HepG2 (cell line): ENCODE data around the gene SF3A2. TPM values are rescaled to one million over a fixed set of nuclear protein-coding genes. Genes with fewer than 3 reads are reported as not detected.

Experiments
- ATAC-seq: fragments of 200-7000 bp; cut with Tn5 transposase; 3 replicates; pipeline ENCODE4 v1.9.1; 2020; ENCODE audit warnings: mild to moderate bottlenecking, moderate library complexity
- BruUV-seq: library from RNA; stranded (reverse); fragments of 400-500 nt; replicated peaks from 2 replicates; lab custom pipeline; 2021; lab: Mats Ljungman, UMichigan
- CTCF ChIA-PET: fragments of 300-600 bp; formaldehyde crosslinking; extraction: SDS; loops from one replicate; lab custom pipeline; 2021; ENCODE audit warnings: low total read pairs, inconsistent platforms, low intra/inter-chr PET ratio; lab: Yijun Ruan, JAX
- POLR2A ChIA-PET: fragments of 350-600 bp; sonication (Branson Sonifier 250); formaldehyde crosslinking; loops from one replicate; lab custom pipeline; 2020; ENCODE audit warnings: antibody characterized with exemption, inconsistent platforms; lab: Yijun Ruan, JAX
- DNase-seq: peaks from one replicate; pipeline ENCODE4 v3.0.0-alpha.2; 2015; ENCODE audit warnings: low spot score
- FAIRE-seq: peaks from 3 replicates; lab custom pipeline; 2011; peaks lifted over from hg19 to GRCh38; lab: Jason Lieb, UNC
- H2AFZ ChIP-seq: one replicate; pipeline ENCODE4 v1.6.1; 2011; ENCODE audit warnings: low read length, inconsistent platforms
- H3K27ac ChIP-seq: fragments of 300-600 bp; 3 replicates; pipeline ENCODE4 v1.8.0; 2011; ENCODE audit warnings: mixed run types, mild to moderate bottlenecking, mixed read lengths, low read length, inconsistent platforms; ENCODE audit not compliant: insufficient read depth; ENCODE audit errors: extremely low read length
- H3K27me3 ChIP-seq, 2 experiments: fragments of 200-600 bp in 1 of 2; 2 replicates in 1 of 2; 3 replicates in 1 of 2; pipeline versions ENCODE4 v1.6.0 to v1.8.0; 2011; ENCODE audit warnings: low read length in 2 of 2, mild to moderate bottlenecking in 2 of 2, moderate library complexity in 2 of 2, inconsistent platforms in 1 of 2; ENCODE audit not compliant: insufficient read depth in 2 of 2, control insufficient read depth in 1 of 2
- H3K36me3 ChIP-seq, 2 experiments: fragments of 200-600 bp in 1 of 2; replicated peaks in 1 of 2; 2 replicates in 1 of 2; 3 replicates in 1 of 2; pipeline versions ENCODE4 v1.5.1 to v1.8.0; 2011; ENCODE audit warnings: low read length in 2 of 2, inconsistent platforms in 1 of 2; ENCODE audit not compliant: insufficient read depth in 2 of 2, control insufficient read depth in 1 of 2
- H3K4me1 ChIP-seq: 2 replicates; pipeline ENCODE4 v1.5.1; 2012; ENCODE audit warnings: low read length, inconsistent platforms; ENCODE audit not compliant: insufficient read depth
- H3K4me2 ChIP-seq: 2 replicates; pipeline ENCODE4 v1.6.0; 2011; ENCODE audit warnings: low read depth, low read length, inconsistent platforms
- H3K4me3 ChIP-seq, 3 experiments: fragments of 200-600 bp in 1 of 3; sonication (generic), shearing (Covaris generic) in 1 of 3; replicated peaks in 1 of 3; 2 replicates each; pipeline ENCODE4 v1.5.1; 2011 to 2016; ENCODE audit warnings: low read length in 3 of 3, inconsistent platforms in 2 of 3, low read depth in 2 of 3, mild to moderate bottlenecking in 2 of 3, control low read depth in 1 of 3, mixed read lengths in 1 of 3; ENCODE audit not compliant: insufficient read depth in 1 of 3
- H3K79me2 ChIP-seq: one replicate; pipeline ENCODE4 v1.6.1; 2011; ENCODE audit warnings: low read length, inconsistent platforms; ENCODE audit not compliant: insufficient read depth
- H3K9ac ChIP-seq: 2 replicates; pipeline ENCODE4 v1.6.0; 2011; ENCODE audit warnings: mild to moderate bottlenecking, low read depth, low read length, inconsistent platforms; ENCODE audit not compliant: insufficient read depth
- H3K9me3 ChIP-seq: 2 replicates; pipeline ENCODE4 v1.5.1; 2012; ENCODE audit warnings: mild to moderate bottlenecking, low read length
- H4K20me1 ChIP-seq: 2 replicates; pipeline ENCODE4 v1.6.0; 2011; ENCODE audit warnings: inconsistent platforms, mild to moderate bottlenecking, low read length, moderate library complexity; ENCODE audit not compliant: insufficient read depth
- CERS6 ChIP-seq: sonication (generic); formaldehyde crosslinking; IDR thresholded peaks from 2 replicates; pipeline ENCODE4 v1.5.0; 2020; ENCODE audit warnings: missing genetic modification reagents
- HINFP ChIP-seq: sonication (generic); formaldehyde crosslinking; IDR thresholded peaks from 2 replicates; pipeline ENCODE4 v1.4.0; 2020; ENCODE audit warnings: low read depth, mild to moderate bottlenecking, missing genetic modification reagents
- MBD4 ChIP-seq: IDR thresholded peaks from 2 replicates; pipeline ENCODE4 v1.6.1; 2012; ENCODE audit warnings: low read length, inconsistent platforms, borderline replicate concordance
- MYPOP ChIP-seq: sonication (generic); formaldehyde crosslinking; IDR thresholded peaks from 2 replicates; pipeline ENCODE4 v1.8.1; 2023; ENCODE audit warnings: mild to moderate bottlenecking, moderate library complexity, missing genetic modification reagents
- NBN ChIP-seq: fragments of 450-650 bp; conservative IDR thresholded peaks from 2 replicates; pipeline ENCODE4 v1.6.1; 2017
- NR2C2 ChIP-seq: sonication (generic); formaldehyde crosslinking; IDR thresholded peaks from 2 replicates; pipeline ENCODE4 v1.4.0; 2020; ENCODE audit warnings: missing genetic modification reagents, mild to moderate bottlenecking, moderate library complexity, borderline replicate concordance
- WIZ ChIP-seq: sonication (generic); formaldehyde crosslinking; IDR thresholded peaks from 2 replicates; pipeline ENCODE4 v1.5.1; 2020; ENCODE audit warnings: mild to moderate bottlenecking, missing genetic modification reagents
- ZBTB10 ChIP-seq: sonication (generic); formaldehyde crosslinking; IDR thresholded peaks from 2 replicates; pipeline ENCODE4 v1.4.0; 2020; ENCODE audit warnings: missing genetic modification reagents, borderline replicate concordance
- ZBTB44 ChIP-seq: sonication (generic); formaldehyde crosslinking; IDR thresholded peaks from 2 replicates; pipeline ENCODE4 v1.4.0; 2020; ENCODE audit warnings: missing genetic modification reagents
- ZNF367 ChIP-seq: sonication (generic); formaldehyde crosslinking; IDR thresholded peaks from 2 replicates; pipeline ENCODE4 v1.4.0; 2020; ENCODE audit warnings: missing genetic modification reagents, borderline replicate concordance
- WGBS: methylation state at CpG from one replicate; pipeline ENCODE4 v1.1.6; 2017; ENCODE audit warnings: low lambda C conversion rate; 5-methylcytosine and 5-hydroxymethylcytosine counted together
- in situ Hi-C: cut with HindIII; loops from 2 replicates; pipeline ENCODE4 v1.10.0; 2017; ENCODE audit warnings: low pct_unique_long_range_greater_than_20kb; ENCODE audit not compliant: extremely low pct_ligation_motif_present
- intact Hi-C: fragments of 100-400 bp; cut with micrococcal nuclease; formaldehyde crosslinking; loops from one replicate; pipeline ENCODE4 v1.10.0; 2022; ENCODE audit not compliant: unreplicated experiment
- polyA plus RNA-seq, 8 experiments: library from polyadenylated mRNA; depleted of rRNA in 3 of 8; stranded (reverse) in 7 of 8; unstranded in 1 of 8; fragments of >200 nt; fragmentation: Illumina TruSeq in 4 of 8; extraction: Trizol in 4 of 8; gene quantifications; 2 replicates each; pipeline versions ENCODE4 v1.2.1 to v1.2.3, GENCODE V29; 2011 to 2016; ENCODE audit warnings: low read depth in 4 of 8, missing spikeins in 1 of 8, mixed read lengths in 1 of 8; ENCODE audit not compliant: insufficient read depth in 1 of 8
- total RNA-seq, 5 experiments: library from RNA; depleted of rRNA; stranded (reverse); fragments of >200 nt; fragmentation: Illumina TruSeq; extraction: Trizol; gene quantifications; 2 replicates each; pipeline ENCODE4 v1.2.3, GENCODE V29; 2016; ENCODE audit warnings: low read depth in 1 of 5

SF3A2 gene
- total and polyA plus RNA-seq, 2 of the 13 experiments (the other 11 are each of a cell fraction or from before 2014, with no cell fraction given): 8.6 to 8.8 TPM

GRCh38 chr19:2224754-2225349 is 11.8 kb upstream of the SF3A2 start:
- no TSS peak for BruUV-seq

More at GRCh38 chr19:2224754-2225349, 11.8 kb upstream of the SF3A2 start:
- no peak overlapping the region for H3K4me2 ChIP-seq
- no peak for TF ChIP-seq MYPOP
- TF ChIP-seq HINFP (CRISPR knock-in tag): no peak
- TF ChIP-seq CERS6 (CRISPR knock-in tag): no peak
- TF ChIP-seq MBD4: no peak
- TF ChIP-seq NBN: no peak
- TF ChIP-seq ZBTB10 (CRISPR knock-in tag): no peak
- TF ChIP-seq NR2C2 (CRISPR knock-in tag): no peak
- no peak for TF ChIP-seq ZBTB44
- TF ChIP-seq WIZ (CRISPR knock-in tag): no peak
- TF ChIP-seq ZNF367 (CRISPR knock-in tag): no peak
- no peak for FAIRE-seq
- intact Hi-C loops (no loop called here), in situ Hi-C loops (no loop called here)
- POLR2A ChIA-PET: no interaction called here
- no peaks in the 10 kb centered on the region for H4K20me1 ChIP-seq
- no peak overlapping the region for H2AFZ ChIP-seq
- CTCF ChIA-PET: no interaction called here
- H3K4me1 ChIP-seq: no peaks in the 10 kb centered on the region
- WGBS: 98% methylated on average over 13 of the region's 13 CpGs
- no peak overlapping the region for H3K4me3 ChIP-seq
- no peaks in the 10 kb centered on the region for H3K27me3 ChIP-seq
- H3K36me3 ChIP-seq: peaks cover 31 to 61% of the 10 kb centered on the region in 2 experiments; a peak in 4 of 5 replicates
- H3K79me2 ChIP-seq: no peaks in the 10 kb centered on the region
- no peak overlapping the region for H3K27ac ChIP-seq
- no peaks in the 10 kb centered on the region for H3K9me3 ChIP-seq
- ATAC-seq: no peak
- DNase-seq: no peak
- no peak overlapping the region for H3K9ac ChIP-seq
